ENCODE data around the gene MBD3L2B. TPM values are rescaled to one million over a fixed set of nuclear protein-coding genes. Genes with fewer than 3 reads are reported as not detected.
"Not testable (repeated sequence)": the region's sequence is repeated elsewhere in the genome, so short reads cannot be mapped to it uniquely, and the experiment has no call there.

The MBD3L2B gene
- not detected for total RNA-seq

GRCh38 chr19:7021331-7021730 lies at the start of gene MBD3L2B:
Gene MBD3L2B, minus strand, starts transcription at chr19:7021431. Its CDS starts 34 bp downstream, at chr19:7021397.
- H3K27ac ChIP-seq; H3K4me1 ChIP-seq; H3K36me3 ChIP-seq; H3K9me3 ChIP-seq; intact Hi-C loops (cut with DNase I; ENCODE audit: low total_unique reads); H3K27me3 ChIP-seq; DNase-seq; H3K4me3 ChIP-seq: not testable (repeated sequence)

- no peaks in the 10 kb centered on the region for H3K36me3 ChIP-seq
- intact Hi-C loops (cut with DNase I; ENCODE audit: low total_unique reads), result no loop called here
- no peaks in the 10 kb centered on the region for H3K27me3 ChIP-seq
- no peaks in the 10 kb centered on the region for H3K9me3 ChIP-seq
- DNase-seq, result no peak
- TF ChIP-seq CTCF (IDR thresholded peaks at IDR 0.05), result no peak
- TF ChIP-seq POLR2A (IDR thresholded peaks at IDR 0.05), result no peak
- H3K27ac ChIP-seq, result peak overlapping the region; percentile 68 to 82
- peak overlapping the region; percentile 67 to 91 for H3K4me3 ChIP-seq
- no peaks in the 10 kb centered on the region for H3K4me1 ChIP-seq
Measured at GRCh38 chr19:7069904-7070226, 48.6 kb upstream of the MBD3L2B start.

GRCh38 chr19:7069042-7069903 lies 48.0 kb upstream of the MBD3L2B start, which contains the start of gene ZNF557:
Gene ZNF557, plus strand, starts transcription at chr19:7069703. Its CDS starts 5,372 bp downstream, at chr19:7075075.
- Histone ChIP-seq H3K4me3 (peak within 1 kb of the TSS; percentile 67 to 91), H3K9me3 (no peaks in the 10 kb centered on the region), H3K27ac (peak within 1 kb of the TSS; percentile 68 to 82), H3K36me3 (no peaks in the 10 kb centered on the region), H3K27me3 (no peaks in the 10 kb centered on the region), H3K4me1 (no peaks in the 10 kb centered on the region)
- intact Hi-C loops (cut with DNase I; ENCODE audit: low total_unique reads), result no loop called here
- TF ChIP-seq CTCF (IDR thresholded peaks at IDR 0.05), result no peak
- peak in 1 of 2 donors; percentile 42 for TF ChIP-seq POLR2A (IDR thresholded peaks at IDR 0.05)
- DNase-seq, result peak; percentile 98 to 99

- TF ChIP-seq CTCF (IDR thresholded peaks at IDR 0.05) (no peak), POLR2A (IDR thresholded peaks at IDR 0.05) (no peak)
- Histone ChIP-seq H3K27ac (peak overlapping the region; percentile 18 to 68), H3K9me3 (no peaks in the 10 kb centered on the region), H3K36me3 (no peaks in the 10 kb centered on the region), H3K4me1 (no peaks in the 10 kb centered on the region), H3K4me3 (peak overlapping the region in 1 of 2 donors; percentile 91), H3K27me3 (no peaks in the 10 kb centered on the region)
- no peak for DNase-seq
- intact Hi-C loops (cut with DNase I; ENCODE audit: low total_unique reads), result no loop called here
Measured at GRCh38 chr19:7068599-7068998, 47.4 kb upstream of the MBD3L2B start.

GRCh38 chr19:7067716-7068115 lies 46.5 kb upstream of the MBD3L2B start:
- TF ChIP-seq POLR2A (IDR thresholded peaks at IDR 0.05) (no peak), CTCF (IDR thresholded peaks at IDR 0.05) (no peak)
- H3K36me3 ChIP-seq, result no peaks in the 10 kb centered on the region
- H3K27me3 ChIP-seq, result no peaks in the 10 kb centered on the region
- no peaks in the 10 kb centered on the region for H3K9me3 ChIP-seq
- no peak overlapping the region for H3K27ac ChIP-seq
- intact Hi-C loops (cut with DNase I; ENCODE audit: low total_unique reads), result no loop called here
- DNase-seq, result no peak
- no peaks in the 10 kb centered on the region for H3K4me1 ChIP-seq
- H3K4me3 ChIP-seq, result no peak overlapping the region

- H3K27ac ChIP-seq; DNase-seq; H3K4me1 ChIP-seq; H3K4me3 ChIP-seq; intact Hi-C loops (cut with DNase I; ENCODE audit: low total_unique reads); H3K9me3 ChIP-seq; H3K27me3 ChIP-seq; H3K36me3 ChIP-seq: not testable (repeated sequence)
Measured at GRCh38 chr19:7067122-7067521, 45.9 kb upstream of the MBD3L2B start.
